ENCODE measurements around the gene RGS6. TPM values are rescaled to one million over a fixed set of nuclear protein-coding genes. Genes with fewer than 3 reads are reported as not detected.

RGS6 gene
- total and polyA plus RNA-seq, 4 donors: 0.06 to 5.3 (median 0.17) TPM; not detected in 1

DNA sequence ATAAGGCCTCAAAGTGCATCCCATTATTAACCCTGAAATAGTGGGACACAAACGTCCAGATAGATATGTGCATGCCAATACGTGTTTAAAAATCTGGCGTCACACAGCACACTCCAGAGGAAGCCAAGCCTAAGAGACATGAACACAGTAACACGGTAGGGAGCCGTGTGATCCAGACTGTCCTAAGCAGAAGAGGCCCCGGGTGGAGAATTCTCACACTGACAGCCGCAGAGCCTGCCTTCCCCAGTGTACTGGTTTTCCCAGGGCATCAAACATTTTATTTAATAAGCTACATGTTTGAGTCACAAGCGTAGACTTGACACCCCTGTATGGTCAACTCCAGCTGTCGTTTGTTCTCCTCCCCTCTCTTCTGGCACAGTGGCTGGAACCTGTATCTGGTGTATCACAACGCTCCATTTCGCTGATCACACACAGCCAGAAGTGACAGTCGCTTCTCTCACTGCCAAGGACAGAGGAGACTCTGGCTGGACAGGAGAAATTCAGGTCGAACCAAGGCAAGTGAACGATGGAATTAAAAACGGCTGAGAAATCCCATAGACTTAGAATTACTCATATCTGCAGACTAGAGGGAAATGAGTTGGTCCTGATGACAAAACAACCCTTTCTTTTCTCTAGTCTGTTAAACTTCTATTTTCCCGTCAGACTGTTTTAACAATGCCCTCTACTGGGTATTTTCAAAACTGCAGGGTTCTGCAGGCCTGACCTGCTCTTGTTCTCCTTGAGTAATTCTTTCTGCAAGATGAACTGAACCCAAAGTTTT lies 359.9 kb downstream of the RGS6 start:
- H3K27ac ChIP-seq (ENCODE audit: low read depth in 1 of 2, low read length in 2 of 2): no peak overlapping the region
- peaks cover 0 to 3% (median under 1%) of the 10 kb centered on the region in 4 donors for H3K27me3 ChIP-seq (ENCODE audit: control insufficient read depth in 4 of 4, insufficient read depth in 4 of 4, low read length in 3 of 4)
- no peak overlapping the region for H3K9ac ChIP-seq (ENCODE audit: low read depth in 1 of 2, low read length in 2 of 2)
- TF ChIP-seq RAD21 (IDR thresholded peaks at IDR 0.05): peak; percentile 62 to 66
- TF ChIP-seq, protein P1, sequence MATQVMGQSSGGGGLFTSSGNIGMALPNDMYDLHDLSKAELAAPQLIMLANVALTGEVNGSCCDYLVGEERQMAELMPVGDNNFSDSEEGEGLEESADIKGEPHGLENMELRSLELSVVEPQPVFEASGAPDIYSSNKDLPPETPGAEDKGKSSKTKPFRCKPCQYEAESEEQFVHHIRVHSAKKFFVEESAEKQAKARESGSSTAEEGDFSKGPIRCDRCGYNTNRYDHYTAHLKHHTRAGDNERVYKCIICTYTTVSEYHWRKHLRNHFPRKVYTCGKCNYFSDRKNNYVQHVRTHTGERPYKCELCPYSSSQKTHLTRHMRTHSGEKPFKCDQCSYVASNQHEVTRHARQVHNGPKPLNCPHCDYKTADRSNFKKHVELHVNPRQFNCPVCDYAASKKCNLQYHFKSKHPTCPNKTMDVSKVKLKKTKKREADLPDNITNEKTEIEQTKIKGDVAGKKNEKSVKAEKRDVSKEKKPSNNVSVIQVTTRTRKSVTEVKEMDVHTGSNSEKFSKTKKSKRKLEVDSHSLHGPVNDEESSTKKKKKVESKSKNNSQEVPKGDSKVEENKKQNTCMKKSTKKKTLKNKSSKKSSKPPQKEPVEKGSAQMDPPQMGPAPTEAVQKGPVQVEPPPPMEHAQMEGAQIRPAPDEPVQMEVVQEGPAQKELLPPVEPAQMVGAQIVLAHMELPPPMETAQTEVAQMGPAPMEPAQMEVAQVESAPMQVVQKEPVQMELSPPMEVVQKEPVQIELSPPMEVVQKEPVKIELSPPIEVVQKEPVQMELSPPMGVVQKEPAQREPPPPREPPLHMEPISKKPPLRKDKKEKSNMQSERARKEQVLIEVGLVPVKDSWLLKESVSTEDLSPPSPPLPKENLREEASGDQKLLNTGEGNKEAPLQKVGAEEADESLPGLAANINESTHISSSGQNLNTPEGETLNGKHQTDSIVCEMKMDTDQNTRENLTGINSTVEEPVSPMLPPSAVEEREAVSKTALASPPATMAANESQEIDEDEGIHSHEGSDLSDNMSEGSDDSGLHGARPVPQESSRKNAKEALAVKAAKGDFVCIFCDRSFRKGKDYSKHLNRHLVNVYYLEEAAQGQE (IDR thresholded peaks at IDR 0.05): no peak
- TF ChIP-seq FOXA2 (IDR thresholded peaks at IDR 0.05): no peak
- TF ChIP-seq, protein P2, sequence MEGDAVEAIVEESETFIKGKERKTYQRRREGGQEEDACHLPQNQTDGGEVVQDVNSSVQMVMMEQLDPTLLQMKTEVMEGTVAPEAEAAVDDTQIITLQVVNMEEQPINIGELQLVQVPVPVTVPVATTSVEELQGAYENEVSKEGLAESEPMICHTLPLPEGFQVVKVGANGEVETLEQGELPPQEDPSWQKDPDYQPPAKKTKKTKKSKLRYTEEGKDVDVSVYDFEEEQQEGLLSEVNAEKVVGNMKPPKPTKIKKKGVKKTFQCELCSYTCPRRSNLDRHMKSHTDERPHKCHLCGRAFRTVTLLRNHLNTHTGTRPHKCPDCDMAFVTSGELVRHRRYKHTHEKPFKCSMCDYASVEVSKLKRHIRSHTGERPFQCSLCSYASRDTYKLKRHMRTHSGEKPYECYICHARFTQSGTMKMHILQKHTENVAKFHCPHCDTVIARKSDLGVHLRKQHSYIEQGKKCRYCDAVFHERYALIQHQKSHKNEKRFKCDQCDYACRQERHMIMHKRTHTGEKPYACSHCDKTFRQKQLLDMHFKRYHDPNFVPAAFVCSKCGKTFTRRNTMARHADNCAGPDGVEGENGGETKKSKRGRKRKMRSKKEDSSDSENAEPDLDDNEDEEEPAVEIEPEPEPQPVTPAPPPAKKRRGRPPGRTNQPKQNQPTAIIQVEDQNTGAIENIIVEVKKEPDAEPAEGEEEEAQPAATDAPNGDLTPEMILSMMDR (IDR thresholded peaks at IDR 0.05; ENCODE audit: low read depth, low read length, missing input control): peak; percentile 52
- H3K4me1 ChIP-seq (ENCODE audit: control insufficient read depth in 4 of 4, insufficient read depth in 4 of 4, low read length in 3 of 4): no peaks in the 10 kb centered on the region
- H3K9me3 ChIP-seq (ENCODE audit: control insufficient read depth in 4 of 4, low read length in 3 of 4): peaks cover 0 to 3% (median 1%) of the 10 kb centered on the region in 4 donors
- H3K4me3 ChIP-seq (ENCODE audit: low read depth in 1 of 3, low read length in 3 of 3): no peak overlapping the region
- 61% methylated on average over 16 of the region's 16 CpGs for WGBS
- no peaks in the 10 kb centered on the region for H3K36me3 ChIP-seq (ENCODE audit: control insufficient read depth in 4 of 4, insufficient read depth in 3 of 4, low read depth in 1 of 4, low read length in 3 of 4)
- no peak for DNase-seq (ENCODE audit: low spot score)

DNA sequence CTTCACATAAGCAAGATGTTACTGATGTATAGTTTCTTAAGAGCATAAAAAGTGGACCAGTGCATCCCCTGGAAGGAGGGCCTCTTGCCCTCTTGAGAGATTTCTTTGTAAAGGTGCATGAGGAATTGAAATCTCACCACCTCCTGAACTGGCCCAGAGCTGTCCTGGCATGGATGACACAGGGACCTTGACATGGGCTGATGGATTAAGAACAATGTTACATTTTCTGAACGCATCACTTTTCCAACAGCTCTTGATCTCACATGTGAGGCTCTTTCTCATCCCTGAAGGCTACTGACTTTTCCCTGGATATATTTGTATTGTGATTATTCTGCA lies 360.4 kb downstream of the RGS6 start:
- DNase-seq (ENCODE audit: low spot score): no peak

More for the DNA sequence above, 360.4 kb downstream of the RGS6 start:
- TF ChIP-seq FOXA2 (IDR thresholded peaks at IDR 0.05) (no peak), HNF4G (IDR thresholded peaks at IDR 0.05) (no peak), NR2F2 (IDR thresholded peaks at IDR 0.05) (no peak), RXRA (IDR thresholded peaks at IDR 0.05) (no peak), TAF1 (conservative IDR thresholded peaks at IDR 0.05) (no peak), GABPA (IDR thresholded peaks at IDR 0.05 in 1 of 2, conservative IDR thresholded peaks at IDR 0.05 in 1 of 2) (no peak), RAD21 (IDR thresholded peaks at IDR 0.05) (no peak), YY1 (IDR thresholded peaks at IDR 0.05) (no peak), HNF4A (conservative IDR thresholded peaks at IDR 0.05) (no peak)
- TF ChIP-seq, protein P1 (IDR thresholded peaks at IDR 0.05): no peak
- TF ChIP-seq, protein P3, sequence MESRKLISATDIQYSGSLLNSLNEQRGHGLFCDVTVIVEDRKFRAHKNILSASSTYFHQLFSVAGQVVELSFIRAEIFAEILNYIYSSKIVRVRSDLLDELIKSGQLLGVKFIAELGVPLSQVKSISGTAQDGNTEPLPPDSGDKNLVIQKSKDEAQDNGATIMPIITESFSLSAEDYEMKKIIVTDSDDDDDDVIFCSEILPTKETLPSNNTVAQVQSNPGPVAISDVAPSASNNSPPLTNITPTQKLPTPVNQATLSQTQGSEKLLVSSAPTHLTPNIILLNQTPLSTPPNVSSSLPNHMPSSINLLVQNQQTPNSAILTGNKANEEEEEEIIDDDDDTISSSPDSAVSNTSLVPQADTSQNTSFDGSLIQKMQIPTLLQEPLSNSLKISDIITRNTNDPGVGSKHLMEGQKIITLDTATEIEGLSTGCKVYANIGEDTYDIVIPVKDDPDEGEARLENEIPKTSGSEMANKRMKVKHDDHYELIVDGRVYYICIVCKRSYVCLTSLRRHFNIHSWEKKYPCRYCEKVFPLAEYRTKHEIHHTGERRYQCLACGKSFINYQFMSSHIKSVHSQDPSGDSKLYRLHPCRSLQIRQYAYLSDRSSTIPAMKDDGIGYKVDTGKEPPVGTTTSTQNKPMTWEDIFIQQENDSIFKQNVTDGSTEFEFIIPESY (IDR thresholded peaks at IDR 0.05): no peak
- TF ChIP-seq, protein P2 (IDR thresholded peaks at IDR 0.05; ENCODE audit: low read depth, low read length, missing input control): no peak
- TF ChIP-seq, protein P4, sequence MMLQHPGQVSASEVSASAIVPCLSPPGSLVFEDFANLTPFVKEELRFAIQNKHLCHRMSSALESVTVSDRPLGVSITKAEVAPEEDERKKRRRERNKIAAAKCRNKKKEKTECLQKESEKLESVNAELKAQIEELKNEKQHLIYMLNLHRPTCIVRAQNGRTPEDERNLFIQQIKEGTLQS (IDR thresholded peaks at IDR 0.05): no peak
- no peak overlapping the region for H3K9ac ChIP-seq (ENCODE audit: low read depth in 1 of 2, low read length in 2 of 2)
- peaks cover 0 to 3% (median under 1%) of the 10 kb centered on the region in 4 donors for H3K27me3 ChIP-seq (ENCODE audit: control insufficient read depth in 4 of 4, insufficient read depth in 4 of 4, low read length in 3 of 4)
- 25% methylated on average over 1 of the region's 1 CpG for WGBS
- peaks cover 0 to 3% (median 1%) of the 10 kb centered on the region in 4 donors for H3K9me3 ChIP-seq (ENCODE audit: control insufficient read depth in 4 of 4, low read length in 3 of 4)
- H3K4me1 ChIP-seq (ENCODE audit: control insufficient read depth in 4 of 4, insufficient read depth in 4 of 4, low read length in 3 of 4): no peaks in the 10 kb centered on the region
- no peak overlapping the region for H3K27ac ChIP-seq (ENCODE audit: low read depth in 1 of 2, low read length in 2 of 2)
- H3K4me3 ChIP-seq (ENCODE audit: low read depth in 1 of 3, low read length in 3 of 3): no peak overlapping the region
- no peaks in the 10 kb centered on the region for H3K36me3 ChIP-seq (ENCODE audit: control insufficient read depth in 4 of 4, insufficient read depth in 3 of 4, low read depth in 1 of 4, low read length in 3 of 4)
